GM12875 (cell line): ENCODE measurements around the gene FMN1.

Experiments
- H3K4me3 ChIP-seq: one replicate; pipeline ENCODE4 v1.5.1; 2011; ENCODE audit warnings: low read depth, low read length, control low read depth
- TF ChIP-seq, protein P1 (sequence below): IDR thresholded peaks from 2 replicates; pipeline ENCODE4 v1.5.1; 2011; ENCODE audit warnings: low read depth, mild to moderate bottlenecking, control low read depth, inconsistent platforms, low read length, moderate library complexity, borderline replicate concordance; ENCODE audit not compliant: insufficient read depth

Gene FMN1

DNA sequence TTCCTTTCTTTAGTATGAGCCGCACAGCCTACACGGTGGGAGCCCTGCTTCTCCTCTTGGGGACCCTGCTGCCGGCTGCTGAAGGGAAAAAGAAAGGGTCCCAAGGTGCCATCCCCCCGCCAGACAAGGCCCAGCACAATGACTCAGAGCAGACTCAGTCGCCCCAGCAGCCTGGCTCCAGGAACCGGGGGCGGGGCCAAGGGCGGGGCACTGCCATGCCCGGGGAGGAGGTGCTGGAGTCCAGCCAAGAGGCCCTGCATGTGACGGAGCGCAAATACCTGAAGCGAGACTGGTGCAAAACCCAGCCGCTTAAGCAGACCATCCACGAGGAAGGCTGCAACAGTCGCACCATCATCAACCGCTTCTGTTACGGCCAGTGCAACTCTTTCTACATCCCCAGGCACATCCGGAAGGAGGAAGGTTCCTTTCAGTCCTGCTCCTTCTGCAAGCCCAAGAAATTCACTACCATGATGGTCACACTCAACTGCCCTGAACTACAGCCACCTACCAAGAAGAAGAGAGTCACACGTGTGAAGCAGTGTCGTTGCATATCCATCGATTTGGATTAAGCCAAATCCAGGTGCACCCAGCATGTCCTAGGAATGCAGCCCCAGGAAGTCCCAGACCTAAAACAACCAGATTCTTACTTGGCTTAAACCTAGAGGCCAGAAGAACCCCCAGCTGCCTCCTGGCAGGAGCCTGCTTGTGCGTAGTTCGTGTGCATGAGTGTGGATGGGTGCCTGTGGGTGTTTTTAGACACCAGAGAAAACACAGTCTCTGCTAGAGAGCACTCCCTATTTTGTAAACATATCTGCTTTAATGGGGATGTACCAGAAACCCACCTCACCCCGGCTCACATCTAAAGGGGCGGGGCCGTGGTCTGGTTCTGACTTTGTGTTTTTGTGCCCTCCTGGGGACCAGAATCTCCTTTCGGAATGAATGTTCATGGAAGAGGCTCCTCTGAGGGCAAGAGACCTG lies 463.5 kb downstream of the FMN1 start:
- TF ChIP-seq, protein P1, sequence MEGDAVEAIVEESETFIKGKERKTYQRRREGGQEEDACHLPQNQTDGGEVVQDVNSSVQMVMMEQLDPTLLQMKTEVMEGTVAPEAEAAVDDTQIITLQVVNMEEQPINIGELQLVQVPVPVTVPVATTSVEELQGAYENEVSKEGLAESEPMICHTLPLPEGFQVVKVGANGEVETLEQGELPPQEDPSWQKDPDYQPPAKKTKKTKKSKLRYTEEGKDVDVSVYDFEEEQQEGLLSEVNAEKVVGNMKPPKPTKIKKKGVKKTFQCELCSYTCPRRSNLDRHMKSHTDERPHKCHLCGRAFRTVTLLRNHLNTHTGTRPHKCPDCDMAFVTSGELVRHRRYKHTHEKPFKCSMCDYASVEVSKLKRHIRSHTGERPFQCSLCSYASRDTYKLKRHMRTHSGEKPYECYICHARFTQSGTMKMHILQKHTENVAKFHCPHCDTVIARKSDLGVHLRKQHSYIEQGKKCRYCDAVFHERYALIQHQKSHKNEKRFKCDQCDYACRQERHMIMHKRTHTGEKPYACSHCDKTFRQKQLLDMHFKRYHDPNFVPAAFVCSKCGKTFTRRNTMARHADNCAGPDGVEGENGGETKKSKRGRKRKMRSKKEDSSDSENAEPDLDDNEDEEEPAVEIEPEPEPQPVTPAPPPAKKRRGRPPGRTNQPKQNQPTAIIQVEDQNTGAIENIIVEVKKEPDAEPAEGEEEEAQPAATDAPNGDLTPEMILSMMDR: no peak
- no peak overlapping the region for H3K4me3 ChIP-seq

DNA sequence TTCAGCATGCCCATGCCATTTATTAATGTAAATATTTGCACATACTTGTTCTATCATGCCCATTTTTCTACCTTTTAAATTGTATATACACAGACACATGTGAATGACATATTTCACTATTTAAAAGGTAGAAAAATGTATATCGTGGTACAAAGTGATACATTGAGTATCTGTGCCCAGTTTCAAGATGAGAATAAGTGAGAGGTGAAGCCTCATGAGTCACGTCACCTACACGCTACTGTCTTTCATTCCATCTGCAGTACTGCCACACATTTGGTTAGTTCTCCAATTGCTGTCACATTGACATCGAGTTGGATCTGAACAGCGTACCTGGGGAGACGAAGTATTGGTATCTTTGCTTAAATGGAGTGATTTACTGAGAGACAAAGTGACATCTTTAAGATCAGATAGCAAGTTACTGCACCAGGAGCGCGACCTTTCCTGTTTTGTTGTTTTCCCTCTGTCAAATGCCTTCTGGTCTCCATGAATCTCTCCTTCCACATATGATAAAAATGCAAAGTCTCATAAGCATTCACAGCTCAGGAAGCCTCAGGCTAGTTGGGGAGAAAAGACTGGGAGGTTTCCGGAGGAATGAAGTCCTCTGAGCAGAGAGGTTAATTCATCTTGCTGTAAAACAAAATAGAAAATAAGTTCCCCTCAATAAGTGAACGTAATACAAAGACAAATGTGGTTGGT lies 464.7 kb downstream of the FMN1 start:
- TF ChIP-seq, protein P1: no peak
- H3K4me3 ChIP-seq: no peak overlapping the region

DNA sequence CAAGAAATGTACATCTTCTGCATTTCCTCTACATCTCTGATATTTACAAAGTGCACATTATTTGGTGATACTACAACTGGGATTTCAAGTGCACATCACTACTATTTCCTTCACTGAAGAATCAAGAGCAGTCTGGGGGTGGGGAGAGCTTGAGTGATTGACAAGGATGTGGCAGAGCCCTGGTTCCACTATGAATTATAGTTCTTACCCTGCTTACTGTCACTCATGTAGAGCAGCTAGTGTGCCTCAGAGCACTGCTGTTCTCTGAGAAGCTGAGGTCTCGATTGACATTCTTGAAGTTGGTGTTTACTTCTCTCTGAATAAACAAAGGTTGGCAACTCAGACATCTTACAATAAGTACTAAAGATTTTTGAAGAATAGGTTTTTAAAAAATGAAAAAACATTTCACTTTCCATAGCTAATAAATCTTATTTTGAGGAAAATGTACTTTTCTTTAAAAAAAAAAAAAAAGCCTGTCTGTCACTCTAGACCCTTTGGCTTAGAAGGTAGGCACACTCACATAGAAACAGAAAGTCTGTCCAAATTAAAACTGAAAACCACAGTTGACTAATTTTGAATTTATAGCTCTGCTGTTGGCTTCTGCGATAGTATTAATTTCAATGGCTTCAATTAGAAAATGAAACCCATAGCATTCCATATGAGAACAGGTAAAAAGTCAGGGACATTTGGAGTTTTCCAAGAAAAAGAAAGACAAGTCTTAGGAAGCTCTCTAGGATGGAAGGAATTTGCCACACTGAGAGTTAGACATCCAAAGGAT lies 471.2 kb downstream of the FMN1 start:
- TF ChIP-seq, protein P1: no peak
- H3K4me3 ChIP-seq: no peak overlapping the region

DNA sequence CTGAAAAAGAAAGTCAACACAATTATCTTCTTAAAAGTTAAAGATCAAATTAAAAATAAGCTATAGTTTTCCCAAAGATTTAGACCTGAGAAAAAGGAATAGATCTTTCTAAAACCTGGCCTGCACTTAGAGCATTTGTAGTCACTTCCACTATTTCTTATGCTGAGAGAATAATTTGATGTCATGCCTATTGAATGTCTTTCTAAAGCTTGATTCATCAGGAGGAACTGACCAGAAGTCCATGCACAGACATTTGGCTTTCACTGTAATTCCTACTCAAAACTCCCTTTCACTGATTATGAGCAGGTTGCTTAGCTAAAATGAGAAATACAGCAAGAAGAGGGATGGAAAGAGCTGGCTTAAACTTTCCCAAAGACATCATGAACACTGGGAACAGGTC lies 472.4 kb downstream of the FMN1 start:
- no peak overlapping the region for H3K4me3 ChIP-seq
- TF ChIP-seq, protein P1: no peak

DNA sequence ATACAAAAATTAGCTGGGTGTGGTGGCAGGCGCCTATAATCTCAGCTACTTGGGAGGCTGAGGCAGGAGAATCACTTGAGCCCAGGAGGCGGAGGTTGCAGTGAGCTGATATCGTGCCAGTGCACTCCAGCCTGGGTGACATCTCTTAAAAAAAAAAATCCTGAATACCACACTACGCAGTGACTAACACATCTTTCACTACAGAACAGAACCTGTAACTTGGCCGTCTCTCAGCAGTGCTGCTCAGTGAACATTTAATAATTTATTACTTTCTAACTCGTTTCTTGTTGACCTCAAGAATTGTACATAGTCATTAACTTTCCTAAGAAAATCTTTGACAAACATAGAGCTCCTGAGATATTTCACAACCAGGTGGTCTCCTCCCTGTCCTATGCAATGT lies 472.9 kb downstream of the FMN1 start:
- H3K4me3 ChIP-seq: no peak overlapping the region
- TF ChIP-seq, protein P1: no peak

DNA sequence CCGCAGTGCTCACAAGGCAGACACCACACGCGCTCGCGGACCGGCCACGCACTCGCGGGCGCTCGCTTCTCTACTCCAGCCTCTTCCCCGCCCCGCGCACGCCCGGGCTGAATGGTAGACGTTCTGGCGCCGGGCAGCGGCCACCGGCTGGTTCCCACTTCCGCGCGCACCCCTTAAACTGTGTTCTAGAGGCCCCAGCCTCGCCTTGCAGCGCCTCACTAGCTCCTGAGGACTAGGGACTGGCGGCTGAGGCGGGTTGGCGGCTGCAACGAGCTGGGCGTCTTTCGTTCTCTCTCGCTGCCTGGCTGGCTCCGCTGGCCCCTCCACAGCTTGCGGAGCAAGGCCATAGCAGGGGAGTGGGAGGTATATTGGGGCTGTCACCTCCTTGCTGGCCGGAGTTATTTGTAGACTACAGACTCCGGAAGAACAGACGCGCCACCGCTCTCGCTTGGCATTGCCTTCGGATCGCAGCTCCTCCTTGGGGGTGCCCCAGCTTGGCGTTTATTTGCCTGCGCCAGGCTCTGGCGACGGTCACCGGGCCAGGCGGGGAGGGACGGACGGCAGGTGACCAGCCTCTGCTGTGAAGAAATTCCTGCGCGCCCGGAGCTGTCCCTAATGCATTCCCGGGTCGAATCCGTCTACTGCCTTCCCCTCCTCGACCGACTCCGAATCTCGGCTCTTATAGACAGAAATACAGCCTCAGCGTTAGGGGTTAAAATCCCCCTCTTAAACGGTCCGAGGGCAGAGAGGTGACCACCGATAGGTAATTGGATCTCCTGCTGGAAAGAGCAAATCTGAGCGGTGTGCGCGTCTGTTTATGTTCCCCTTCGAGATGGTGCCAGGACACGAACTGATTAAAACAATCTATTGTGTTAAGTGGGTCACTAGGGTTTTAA lies 475.4 kb downstream of the FMN1 start:
- no peak overlapping the region for H3K4me3 ChIP-seq
- TF ChIP-seq, protein P1: no peak
